ENCODE measurements around the gene STK17A.

DNA sequence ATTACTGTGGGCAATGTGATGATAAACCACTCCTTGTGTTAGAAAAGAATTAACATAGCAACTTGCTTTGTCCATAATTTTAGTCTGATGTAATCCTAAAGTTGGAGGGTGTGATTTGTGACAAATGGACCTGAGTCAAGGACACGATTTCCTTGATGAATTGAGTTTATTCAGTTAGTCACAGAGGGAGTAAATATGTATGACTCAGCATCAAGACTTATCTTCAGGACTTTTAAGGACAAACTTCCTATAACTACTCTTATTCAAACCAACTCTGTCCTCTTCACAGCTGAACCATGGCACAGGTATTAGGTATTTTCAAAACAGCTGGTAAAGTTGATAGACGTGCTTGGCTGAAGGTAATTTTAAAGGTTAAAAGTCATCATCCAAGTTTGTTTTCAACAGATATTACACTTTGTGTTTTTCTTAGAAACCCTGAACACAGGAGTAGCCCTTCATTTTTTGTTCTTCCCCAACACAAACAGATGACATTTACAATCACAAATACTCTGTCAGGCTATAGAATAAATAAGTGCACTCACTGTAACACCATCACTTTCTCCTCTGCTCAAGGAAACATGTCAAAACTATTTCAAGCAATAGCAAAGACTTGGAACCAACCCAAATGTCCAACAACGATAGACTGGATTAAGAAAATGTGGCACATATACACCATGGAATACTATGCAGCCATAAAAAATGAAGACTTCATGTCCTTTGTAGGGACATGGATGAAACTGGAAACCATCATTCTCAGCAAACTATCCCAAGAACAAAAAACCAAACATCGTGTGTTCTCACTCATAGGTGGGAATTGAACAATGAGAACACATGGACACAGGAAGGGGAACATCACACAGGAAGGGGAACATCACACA is 91.9 kb downstream of the STK17A start:
- TF ChIP-seq YY1 (IDR thresholded peaks at IDR 0.05; ENCODE audit: low read depth, low read length), result no peak
- no peak for TF ChIP-seq CTCF (IDR thresholded peaks at IDR 0.05; ENCODE audit: control extremely low read depth in 1 of 3, insufficient read depth in 1 of 3, low read depth in 1 of 3, low read length in 3 of 3)
- no peak for TF ChIP-seq BACH1 (IDR thresholded peaks at IDR 0.05; ENCODE audit: low read length)
- TF ChIP-seq TCF12 (IDR thresholded peaks at IDR 0.05; ENCODE audit: low read depth, low read length), result no peak
- TF ChIP-seq ZNF274 (IDR thresholded peaks at IDR 0.05; ENCODE audit: borderline replicate concordance, extremely low read depth, low read length), result no peak
- TF ChIP-seq, protein P1, sequence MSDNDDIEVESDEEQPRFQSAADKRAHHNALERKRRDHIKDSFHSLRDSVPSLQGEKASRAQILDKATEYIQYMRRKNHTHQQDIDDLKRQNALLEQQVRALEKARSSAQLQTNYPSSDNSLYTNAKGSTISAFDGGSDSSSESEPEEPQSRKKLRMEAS (IDR thresholded peaks at IDR 0.05), result no peak
- no peak for TF ChIP-seq PHF8 (conservative IDR thresholded peaks at IDR 0.05; ENCODE audit: low read depth, low read length)
- TF ChIP-seq RAD21 (IDR thresholded peaks at IDR 0.05 in 1 of 2, conservative IDR thresholded peaks at IDR 0.05 in 1 of 2; ENCODE audit: low read depth in 2 of 2, low read length in 2 of 2), result no peak
- TF ChIP-seq POU5F1 (IDR thresholded peaks at IDR 0.05; ENCODE audit: low read depth, low read length), result no peak
- no peak for TF ChIP-seq EGR1 (IDR thresholded peaks at IDR 0.05; ENCODE audit: borderline replicate concordance, low read depth, low read length)
- TF ChIP-seq TAF1 (IDR thresholded peaks at IDR 0.05; ENCODE audit: low read depth, low read length), result no peak
- TF ChIP-seq POLR2A (IDR thresholded peaks at IDR 0.05; ENCODE audit: control extremely low read depth in 1 of 2, low read depth in 2 of 2, low read length in 2 of 2), result no peak
- TF ChIP-seq, protein P2, sequence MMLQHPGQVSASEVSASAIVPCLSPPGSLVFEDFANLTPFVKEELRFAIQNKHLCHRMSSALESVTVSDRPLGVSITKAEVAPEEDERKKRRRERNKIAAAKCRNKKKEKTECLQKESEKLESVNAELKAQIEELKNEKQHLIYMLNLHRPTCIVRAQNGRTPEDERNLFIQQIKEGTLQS (IDR thresholded peaks at IDR 0.05; ENCODE audit: insufficient read depth, low read depth, low read length), result no peak
